Panc1 (cell line): ENCODE data around the gene FRRS1. TPM values are rescaled to one million over a fixed set of nuclear protein-coding genes. Genes with fewer than 3 reads are reported as not detected.

ENCODE experiments used
- total RNA-seq: library from RNA; stranded (reverse); gene quantifications from one replicate; pipeline ENCODE4 v1.2.1, GENCODE V29; 2021; ENCODE audit not compliant: unreplicated experiment

Gene FRRS1
- total RNA-seq, 1 experiment from 2014 or later = 1.2 TPM

Other genes starting within 250 kb of the FRRS1 start
- gene PALMD, start 120.5 kb downstream of the FRRS1 start, total RNA-seq = 0.05 TPM
- gene AGL, start 83.7 kb upstream of the FRRS1 start, total RNA-seq = 12.0 TPM
- gene SLC35A3, start 203.4 kb upstream of the FRRS1 start, total RNA-seq = 15.9 TPM